G401.6 (cell line): Measurements from ENCODE around the gene DYNLL1.
"Not testable (repeated sequence)": the region's sequence is repeated elsewhere in the genome, so short reads cannot be mapped to it uniquely, and the experiment has no call there.

Experiments
- FAIRE-seq: peaks from 2 replicates; lab custom pipeline; 2012; peaks lifted over from hg19 to GRCh38; lab: Jason Lieb, UNC

Gene DYNLL1

DNA sequence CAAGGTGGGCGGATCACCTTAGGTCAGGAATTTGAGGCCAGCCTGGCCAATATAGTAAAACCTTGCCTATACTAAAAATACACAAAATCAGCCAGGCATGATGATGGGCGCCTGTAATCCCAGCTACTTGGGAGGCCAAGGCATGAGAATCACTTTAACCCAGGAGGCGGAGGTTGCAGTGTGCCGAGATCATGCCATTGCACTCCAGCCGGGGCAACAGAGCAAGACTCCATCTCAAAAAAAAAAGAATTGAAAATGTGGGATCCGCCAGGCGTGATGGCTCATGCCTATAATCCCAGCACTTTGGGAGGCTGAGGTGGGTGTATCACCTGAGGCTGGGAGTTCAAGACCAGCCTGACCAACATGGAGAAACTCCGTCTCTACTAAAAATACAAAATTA is 23.4 kb downstream of the DYNLL1 start:
- FAIRE-seq = not testable (repeated sequence)

DNA sequence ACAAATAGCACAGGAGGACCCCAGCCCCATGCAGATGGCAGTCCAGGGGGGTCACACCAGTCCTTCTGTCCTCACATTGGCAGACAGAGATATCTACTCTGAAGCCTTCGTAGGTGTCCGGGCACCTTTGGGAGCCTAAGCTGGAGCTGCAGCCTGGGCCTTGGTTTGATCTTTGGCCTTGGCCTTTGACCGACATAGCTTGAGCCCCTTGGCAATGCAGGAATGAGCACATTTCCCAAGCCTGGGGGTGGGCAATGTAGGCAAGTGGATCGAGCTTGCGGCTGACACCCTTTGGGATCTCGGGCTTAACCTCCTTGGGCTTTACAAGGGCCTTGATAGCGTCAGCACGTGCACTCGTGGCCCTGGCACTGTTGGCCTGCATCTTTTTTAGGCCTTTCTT is 26.7 kb downstream of the DYNLL1 start:
- no peak for FAIRE-seq

DNA sequence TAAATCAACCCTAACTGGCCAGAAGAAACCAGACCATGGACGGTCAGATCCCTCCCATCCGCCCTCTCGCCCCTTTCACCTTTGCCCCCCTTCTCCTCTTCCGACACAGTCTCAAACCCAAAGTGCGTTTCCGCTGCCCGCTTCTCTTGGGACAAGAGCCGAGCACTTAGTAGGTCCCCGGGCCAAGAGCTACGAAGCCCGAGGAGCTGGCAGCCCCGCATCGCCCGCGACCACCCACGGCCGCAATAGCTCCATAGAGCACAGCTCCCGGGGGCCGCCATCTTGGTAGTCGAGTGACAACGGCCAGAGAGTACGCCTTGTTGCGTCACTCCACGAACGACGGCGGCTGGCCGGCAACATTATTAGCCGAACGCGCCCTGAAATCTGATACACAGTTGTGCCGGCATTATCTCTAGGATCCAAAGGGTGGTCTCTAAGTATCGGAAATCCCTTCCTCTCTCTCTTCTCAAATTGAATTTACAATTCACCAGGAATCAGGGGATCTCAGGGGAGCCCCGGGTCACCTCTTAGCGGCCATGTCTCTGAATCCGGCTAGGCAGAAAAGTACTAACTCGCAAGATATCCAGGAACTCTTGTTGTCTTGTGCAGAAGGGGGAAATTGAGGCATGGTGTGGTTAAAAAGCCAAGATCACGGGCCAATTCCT is 33.1 kb downstream of the DYNLL1 start, which contains the start of gene COQ5:
Gene COQ5, minus strand, starts transcription at position 298 of the 665 bp plus-strand sequence. Its CDS starts 17 bp downstream, at position 281.
- FAIRE-seq = no peak

DNA sequence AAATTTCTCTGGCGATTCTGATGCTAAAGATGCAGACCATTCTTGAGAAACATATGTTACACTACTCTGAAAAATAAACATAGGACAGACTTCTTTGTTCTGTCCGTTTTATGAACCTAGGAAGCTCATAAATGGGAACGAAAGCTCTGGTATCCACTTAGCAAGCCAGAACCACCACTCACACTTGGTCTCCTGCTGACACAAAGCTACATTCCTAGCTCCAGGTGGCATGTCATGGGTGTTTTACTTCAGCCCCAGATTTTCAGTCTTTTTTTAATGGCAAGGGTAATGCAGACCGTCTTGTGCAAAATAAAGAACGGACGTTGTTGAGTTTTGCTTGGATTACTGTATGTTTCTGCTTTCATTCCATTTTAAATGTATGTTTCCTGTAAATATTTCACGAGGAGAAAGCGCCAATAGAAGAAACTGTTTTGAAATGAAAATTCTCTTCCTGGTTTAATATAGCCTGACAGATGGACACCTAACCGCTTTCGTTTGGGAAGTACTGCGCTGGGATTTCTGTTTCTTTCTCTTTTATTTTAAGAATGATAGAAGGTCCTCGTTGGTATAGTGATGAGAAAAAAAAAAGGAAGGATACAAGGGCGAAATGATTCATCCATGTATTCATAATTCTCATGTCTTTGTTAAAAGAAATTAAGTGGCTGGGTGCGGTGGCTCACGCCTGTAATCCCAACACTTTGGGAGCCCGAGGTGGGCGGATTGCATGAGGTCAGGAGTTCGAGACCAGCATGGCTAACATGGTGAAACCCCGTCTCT is 33.9 kb downstream of the DYNLL1 start:
- FAIRE-seq = peak; percentile 13

DNA sequence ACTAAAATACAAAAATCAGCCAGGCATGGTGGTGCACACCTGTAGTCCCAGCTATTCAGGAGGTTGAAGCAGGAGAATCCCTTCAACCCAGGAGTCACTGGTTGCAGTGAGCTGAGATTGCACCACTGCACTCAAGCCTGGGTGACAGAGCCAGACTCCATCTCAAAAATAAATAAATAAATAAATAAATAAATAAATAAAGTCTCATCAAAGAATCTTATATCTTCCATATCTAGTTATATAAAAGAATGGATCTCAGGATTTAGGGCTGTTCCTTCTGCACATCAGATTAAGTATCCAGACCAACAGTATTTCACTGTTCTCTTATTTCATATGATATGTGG is 34.5 kb downstream of the DYNLL1 start:
- FAIRE-seq = not testable (repeated sequence)

DNA sequence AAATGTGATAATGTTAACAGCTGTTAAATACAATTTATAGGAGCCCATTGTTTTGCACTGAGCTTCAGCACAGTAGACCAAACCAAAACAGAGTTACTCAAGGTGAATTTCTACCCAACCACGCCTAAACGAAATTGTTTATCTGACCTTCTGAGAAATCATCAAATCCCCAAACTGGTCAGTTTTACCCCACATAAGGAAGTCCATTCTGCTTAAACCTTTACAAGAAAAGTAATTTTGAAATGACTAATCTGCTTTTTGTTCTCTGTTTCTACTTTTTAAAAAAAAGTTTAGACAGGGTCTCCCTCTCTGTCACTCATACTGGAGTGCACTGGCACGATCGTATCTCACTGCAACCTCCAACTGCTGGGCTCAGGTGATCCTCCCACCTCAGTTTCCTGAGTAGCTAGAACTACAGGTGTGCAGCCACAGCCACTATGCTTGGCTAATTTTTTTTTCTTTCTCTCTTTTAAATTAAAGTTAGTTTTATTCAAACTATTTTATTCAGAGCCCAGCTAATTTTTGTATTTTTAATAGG is 36.9 kb downstream of the DYNLL1 start:
- no peak for FAIRE-seq

DNA sequence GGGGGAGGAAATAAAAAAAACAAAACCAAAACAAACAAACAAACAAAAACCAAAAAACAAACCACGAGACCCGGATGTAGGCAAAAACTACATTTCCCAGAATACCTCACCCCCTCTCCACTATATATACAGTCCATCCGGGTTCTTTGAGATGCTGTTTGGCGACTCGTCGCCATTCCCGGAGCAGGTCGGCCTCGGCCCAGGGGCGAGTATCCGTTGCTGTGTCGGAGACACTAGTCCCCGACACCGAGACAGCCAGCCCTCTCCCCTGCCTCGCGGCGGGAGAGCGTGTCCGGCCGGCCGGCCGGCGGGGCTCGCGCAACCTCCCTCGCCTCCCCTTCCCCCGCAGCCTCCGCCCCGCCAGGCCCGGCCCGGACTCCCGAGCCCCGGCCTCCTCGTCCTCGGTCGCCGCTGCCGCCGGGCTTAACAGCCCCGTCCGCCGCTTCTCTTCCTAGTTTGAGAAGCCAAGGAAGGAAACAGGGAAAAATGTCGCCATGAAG is 38.3 kb downstream of the DYNLL1 start, which contains the start of gene RNF10:
Gene RNF10, plus strand, starts transcription at position 154 of the 500 bp plus-strand sequence. CDS start 456 bp downstream, outside the sequence.
- peak; percentile 92 for FAIRE-seq

DNA sequence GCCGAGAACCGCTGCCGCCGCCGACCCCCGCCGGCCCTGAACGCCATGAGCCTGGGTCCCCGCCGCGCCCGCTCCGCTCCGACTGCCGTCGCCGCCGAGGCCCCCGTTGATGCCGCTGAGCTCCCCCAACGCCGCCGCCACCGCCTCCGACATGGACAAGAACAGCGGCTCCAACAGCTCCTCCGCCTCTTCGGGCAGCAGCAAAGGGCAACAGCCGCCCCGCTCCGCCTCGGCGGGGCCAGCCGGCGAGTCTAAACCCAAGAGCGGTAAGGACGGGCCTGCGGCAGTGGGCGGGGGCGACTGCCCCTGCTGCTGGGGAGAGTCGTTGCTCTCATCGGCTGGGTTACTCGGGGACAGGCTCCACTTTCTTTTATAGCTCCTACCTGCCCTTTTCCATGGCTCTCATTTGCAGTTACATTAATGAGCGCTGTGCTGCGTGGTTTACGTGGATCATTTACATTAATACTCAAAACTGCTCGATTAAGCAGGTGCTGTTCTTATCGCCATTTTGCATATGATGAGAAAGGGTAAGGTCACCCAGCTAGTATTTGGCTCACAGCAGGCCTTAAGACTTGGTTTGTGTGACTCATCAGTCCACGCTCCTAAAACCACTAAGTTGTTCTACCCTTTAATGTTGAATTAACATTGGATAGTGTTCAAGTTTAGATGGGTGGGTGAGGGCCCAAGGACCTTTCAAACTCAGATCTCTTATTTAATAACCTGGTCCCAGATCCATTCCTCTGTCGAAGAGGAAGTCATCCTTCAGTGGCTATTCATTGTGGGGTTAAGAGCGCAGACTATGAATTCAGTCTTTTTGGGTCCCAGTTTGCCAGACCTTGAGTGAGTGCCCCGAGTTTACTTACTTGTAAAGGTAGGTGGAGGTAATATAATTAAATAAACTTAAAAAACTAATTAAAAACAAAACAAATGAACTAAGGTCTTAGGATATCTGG is 39.1 kb downstream of the DYNLL1 start:
- no peak for FAIRE-seq

DNA sequence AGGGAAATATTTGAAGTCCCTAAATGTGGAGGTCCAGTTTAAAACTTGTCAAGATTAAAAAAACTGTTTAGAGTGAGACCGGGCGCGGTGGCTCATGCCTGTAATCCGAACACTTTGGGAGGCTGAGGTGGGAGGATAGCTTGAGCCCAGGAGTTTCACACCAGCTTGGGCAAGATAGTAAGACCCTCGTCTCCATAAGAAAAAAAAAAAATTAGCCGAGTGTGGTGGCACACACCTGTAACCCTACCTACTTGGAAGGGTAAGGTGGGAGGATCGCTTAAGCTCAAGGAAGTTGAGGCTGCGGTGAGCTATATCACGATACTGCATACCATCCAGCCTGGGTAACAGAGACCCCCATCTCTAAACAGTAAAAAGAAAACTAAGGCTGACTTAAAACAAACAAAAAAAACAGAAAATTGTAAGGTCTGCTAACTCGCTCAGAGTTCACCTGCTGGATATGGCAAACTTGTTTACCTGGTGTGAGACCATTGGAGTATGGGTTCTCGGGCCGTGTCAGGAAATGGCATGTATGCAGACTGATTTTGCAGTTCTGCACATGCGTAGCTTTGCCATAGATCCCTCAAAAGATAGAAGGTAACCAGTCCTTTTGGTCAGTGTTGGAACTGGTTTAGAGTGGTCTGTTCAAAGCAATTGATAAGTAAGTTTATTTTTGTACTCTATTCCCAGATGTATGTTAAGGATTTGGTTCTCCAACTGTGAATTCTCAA is 40.3 kb downstream of the DYNLL1 start:
- no peak for FAIRE-seq

DNA sequence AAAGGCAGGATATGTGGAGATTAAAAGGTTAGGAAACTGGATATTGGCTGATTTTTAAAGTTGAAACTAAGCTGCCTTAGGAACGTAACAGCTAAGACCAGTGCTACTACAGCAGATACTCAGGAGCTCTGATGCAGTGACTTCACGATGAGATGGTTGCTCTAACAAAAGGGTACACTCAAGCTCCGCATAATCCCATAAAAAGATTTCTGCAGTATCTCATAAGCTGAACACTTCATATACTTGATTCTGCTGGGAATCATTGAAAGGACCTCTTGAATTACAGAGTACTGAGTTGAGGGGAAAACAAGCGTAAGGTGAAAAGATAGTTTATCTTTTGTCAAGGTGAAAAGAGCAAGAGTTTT is 41.9 kb downstream of the DYNLL1 start:
- FAIRE-seq = no peak

DNA sequence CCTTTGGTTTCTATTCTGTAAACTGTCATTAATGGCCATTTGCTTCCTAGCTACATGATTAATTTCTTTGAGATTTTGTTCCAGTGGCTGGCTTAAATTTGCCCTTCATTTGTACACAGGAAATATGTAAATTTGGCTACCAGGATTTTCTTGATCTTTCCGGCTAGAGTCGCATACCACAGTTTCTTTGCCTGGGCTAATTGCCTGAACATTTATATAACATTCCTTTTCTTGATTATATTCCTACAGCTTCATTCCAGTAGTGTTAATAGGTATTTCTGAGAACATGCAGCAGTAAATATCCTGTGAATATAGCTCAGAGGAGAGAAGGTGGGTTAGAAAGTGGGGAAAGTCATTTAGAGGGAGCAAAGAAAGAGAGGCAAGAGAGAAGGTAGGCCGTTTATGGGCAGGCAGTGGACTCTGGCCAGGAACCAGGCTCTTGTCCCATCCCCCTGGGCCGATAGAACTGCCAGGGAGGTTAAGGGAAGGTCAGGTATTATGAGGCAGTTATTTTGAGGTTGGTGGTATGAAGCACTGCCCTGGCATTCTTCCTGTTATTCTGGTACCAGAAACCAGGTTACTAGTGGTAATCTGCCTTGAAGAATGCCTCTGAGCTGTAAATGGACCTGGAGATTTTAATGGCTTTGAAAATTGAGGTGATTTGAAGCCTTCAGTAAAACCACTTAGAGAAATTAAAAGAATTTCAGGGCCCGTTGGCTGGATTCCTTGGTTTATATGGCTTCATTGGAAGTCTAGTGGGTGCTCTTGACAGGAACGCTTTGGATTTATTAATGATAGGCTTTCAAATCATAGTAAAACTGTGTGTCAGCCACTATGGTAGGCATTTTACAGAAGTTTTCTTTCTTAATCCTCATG is 42.6 kb downstream of the DYNLL1 start:
- no peak for FAIRE-seq

DNA sequence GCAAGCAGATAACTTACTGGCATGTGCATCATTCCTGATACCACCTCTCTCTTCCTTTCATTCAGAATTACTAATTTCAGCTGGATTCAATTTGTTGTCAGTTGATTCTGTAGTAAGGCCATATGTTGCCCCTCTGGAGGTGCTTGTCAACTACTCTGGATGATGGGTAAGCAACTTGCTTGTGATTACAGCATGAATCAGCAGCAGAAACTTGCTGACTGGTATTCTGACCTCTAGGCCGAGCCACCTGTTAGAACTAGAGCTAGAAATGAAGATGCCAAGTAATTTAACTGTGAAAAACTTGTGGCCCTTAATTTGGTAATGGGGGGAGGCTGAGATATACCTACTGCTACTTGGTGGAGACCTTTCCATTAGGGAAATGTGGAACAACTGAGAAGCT is 43.4 kb downstream of the DYNLL1 start:
- no peak for FAIRE-seq

DNA sequence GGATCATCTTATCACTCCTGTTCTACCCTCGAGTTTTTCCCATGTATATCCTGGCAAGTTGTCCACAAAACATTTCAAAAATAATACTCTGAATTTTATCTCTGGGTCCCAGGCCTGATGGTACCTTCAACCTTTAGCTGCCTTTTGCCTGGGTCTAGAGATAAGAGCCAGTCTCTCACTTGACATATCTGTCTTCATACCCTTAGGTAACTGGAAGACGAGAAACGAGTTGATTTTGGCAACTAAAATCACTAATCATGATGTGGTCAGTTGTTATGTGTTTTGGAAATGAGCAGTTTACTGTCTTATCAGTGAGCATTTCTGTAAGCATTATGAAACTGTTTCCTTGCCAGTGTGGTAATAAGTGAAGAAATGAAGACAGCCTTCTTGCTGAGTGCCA is 44.5 kb downstream of the DYNLL1 start:
- no peak for FAIRE-seq

DNA sequence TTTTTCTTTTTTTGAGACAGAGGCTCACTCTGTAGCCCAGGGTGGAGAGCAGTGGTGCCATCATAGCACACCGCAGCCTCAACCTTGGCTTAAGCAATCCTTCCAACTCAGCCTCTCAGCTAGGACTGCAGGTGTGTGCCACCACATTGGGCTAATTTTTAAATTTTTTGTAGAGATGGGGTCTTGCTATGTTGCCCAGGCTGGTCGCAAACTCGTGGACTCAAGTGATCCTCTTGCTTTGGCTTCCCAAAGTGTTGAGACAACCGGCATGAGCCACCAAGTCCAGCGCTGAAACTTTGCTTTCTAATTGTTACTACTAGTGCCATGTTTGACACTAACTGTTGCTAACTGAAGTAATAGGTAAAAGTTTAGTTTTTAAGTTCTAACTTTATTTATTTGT is 46.3 kb downstream of the DYNLL1 start:
- no peak for FAIRE-seq

DNA sequence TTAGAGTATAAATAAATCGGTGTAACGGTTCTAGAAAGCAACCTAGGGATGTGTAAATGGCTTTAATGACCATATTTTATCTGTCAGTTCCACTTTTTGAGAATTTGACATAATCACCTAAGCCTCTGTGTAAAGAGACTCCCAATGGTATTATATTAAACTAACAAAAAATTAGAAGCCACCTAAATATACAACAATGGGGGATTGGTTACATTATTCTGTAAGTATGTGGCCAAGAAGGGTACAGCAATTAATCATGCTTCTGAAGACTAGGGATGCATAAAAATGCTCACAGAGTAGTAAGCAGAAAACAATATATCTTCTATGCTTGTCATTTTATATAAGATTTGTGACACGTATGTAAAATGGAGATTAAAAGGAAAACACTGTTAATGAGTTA is 48.8 kb downstream of the DYNLL1 start:
- FAIRE-seq = no peak

DNA sequence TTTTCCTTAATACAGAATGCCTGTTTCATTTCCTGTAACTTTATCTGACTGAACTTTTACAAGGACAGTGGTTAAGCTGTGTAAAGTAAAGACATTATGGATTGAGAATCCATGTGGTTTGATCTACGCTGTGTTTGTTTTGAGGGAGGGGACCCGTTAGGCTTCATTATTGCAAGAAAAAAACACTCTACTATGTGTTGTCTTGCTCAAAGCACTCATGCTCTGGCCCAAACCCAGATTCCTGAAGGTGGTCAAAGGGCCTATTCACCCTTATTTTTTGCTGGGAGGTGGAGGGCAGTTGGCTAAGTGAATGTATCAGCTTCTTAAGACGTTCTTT is 50.1 kb downstream of the DYNLL1 start:
- no peak for FAIRE-seq
